Ramos (cell line): ENCODE measurements around the gene PARG.
"Not testable (repeated sequence)": the region's sequence is repeated elsewhere in the genome, so short reads cannot be mapped to it uniquely, and the experiment has no call there.

Experiments used
- in situ Hi-C: fragments of 300-500 bp; cut with MboI; formaldehyde crosslinking; loops from one replicate; pipeline ENCODE4 v1.14.3; 2022; ENCODE audit warnings: low sequenced_read_pairs; ENCODE audit not compliant: unreplicated experiment

Gene PARG

DNA sequence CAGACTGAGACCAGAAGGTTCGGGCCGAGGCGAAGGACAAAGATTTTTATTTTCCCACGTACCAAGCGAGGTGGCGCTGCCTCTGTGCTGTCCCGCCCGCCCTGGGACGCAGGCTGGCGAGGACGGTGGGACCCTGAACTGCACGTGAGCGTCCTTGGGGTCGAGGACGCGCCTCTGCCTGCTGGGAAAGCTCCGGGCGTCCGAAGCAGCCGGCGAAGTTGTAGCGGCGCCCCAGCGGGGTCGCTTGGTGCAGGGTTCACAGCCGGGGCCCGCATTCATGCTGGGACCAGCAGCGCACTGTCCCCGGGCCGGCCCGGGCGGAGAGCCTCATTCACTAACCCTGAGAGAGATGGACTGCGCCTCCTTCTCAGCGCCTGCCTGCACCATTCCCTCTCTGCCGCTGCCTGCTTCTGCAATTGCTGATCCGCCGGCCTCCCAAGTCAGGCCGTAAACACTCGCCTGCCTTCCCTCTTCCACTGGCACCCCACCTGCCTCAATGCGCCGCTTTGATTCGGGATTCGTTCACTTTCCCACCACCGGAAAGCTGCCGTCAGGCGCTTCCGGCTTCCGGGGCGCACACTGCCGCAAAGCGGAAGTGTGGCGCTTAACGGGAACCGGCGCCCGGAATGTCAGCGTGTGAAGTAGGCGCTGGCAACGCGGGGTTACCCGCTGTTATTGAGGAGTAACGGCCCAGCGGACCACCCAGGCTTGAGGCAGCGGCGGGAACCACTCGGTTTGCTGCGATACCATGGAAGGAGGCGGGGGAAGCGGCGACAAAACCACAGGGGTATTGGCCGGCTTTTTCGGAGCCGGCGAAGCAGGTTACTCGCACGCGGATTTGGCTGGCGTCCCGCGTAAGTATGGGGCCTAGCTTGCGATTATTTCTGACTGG, at the start of gene PARG, which contains the start of gene TIMM23B:
Gene PARG, minus strand, starts transcription at position 581 of the 892 bp plus-strand sequence. Its CDS starts 302 bp downstream, at position 279.
Gene TIMM23B, plus strand, starts transcription at position 607 of the 892 bp plus-strand sequence. Its CDS starts 142 bp downstream, at position 749.
- in situ Hi-C loops: not testable (repeated sequence)

- in situ Hi-C loops: not testable (repeated sequence)
Observed at GRCh38 chr10:49988376-49988775, 46.5 kb upstream of the PARG start, which contains the start of gene AGAP6. AGAP6 (plus strand) TSS chr10:49988406; CDS start chr10:49988716, 310 bp downstream.

DNA sequence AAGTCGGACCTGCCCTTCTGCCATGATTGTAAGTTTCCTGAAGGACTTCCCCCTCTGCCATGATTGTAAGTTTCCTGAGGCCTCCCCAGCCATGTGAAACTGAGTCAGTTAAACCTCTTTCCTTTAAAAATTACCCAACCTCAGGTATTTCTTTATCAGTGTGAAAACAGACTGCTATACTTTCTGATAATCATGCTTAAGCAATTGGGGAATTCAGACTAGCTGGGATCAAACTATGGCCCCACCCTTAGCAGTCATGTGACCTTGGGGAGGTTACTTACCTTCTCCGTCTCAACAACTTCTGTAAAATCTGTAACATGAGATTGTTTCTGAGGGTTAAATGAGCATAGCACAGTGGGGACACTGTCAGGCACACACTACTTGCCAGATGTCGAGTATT, 45.4 kb upstream of the PARG start:
- in situ Hi-C loops: not testable (repeated sequence)

DNA sequence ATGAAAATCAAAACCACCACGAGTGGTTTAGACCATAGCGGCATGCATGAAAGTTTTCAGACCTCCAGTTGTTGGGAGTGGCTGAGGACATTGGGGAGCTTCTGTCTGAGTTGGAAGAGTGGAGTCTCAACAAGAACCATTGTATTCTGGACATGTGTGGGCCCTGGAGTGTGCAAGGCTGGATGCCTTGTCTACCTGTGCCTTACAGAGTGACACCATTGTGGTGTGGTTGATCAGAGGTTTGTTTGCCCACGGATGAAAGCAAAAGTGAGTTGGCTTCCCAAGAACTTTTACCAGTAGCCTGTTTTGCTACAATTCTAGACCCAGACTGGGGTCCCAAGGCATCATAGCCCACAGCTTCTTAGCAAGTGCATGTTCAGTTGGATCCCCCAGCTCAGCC, 35.9 kb upstream of the PARG start:
- in situ Hi-C loops: not testable (repeated sequence)

GRCh38 chr10:49972094-49972493, 30.3 kb upstream of the PARG start:
- in situ Hi-C loops: not testable (repeated sequence)

DNA sequence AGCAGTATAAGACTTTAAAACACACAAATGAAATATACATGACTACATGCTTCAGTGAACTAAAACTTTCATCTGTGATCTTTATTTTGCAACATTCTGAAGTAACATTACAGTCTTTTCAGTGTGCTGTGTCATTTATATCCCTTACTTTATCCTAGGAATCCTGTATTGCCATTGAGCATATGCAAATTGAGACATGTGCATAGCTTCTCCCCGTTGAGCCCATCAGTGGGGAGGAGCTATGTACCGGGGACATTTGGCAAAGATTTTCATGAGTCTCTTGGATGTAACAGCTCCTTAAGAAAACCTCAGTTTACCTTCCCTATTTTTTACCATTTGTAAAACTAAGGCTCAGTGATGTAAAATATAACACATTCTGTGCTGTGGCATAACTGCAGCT, 29.6 kb upstream of the PARG start:
- in situ Hi-C loops: not testable (repeated sequence)

GRCh38 chr10:49970331-49970857, 28.6 kb upstream of the PARG start:
- in situ Hi-C loops: not testable (repeated sequence)

DNA sequence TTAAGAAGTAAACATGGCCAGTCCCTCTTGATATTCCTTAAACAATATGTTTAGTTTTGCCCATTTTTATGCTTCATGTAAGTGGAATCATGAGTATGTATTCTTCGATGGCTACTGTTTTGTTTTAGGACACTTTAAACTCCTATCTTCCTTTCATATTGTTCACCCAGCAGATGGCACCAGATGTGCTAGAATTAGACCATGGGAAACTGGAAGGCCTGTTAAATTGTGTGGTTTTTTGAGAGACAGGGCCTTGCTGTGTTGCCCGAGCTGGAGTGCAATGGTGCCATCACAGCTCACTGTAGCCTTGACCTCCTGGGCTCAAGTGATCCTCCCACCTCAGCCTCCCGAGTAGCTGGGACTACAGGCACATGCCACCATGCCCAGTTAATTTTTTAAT, 11.3 kb upstream of the PARG start:
- in situ Hi-C loops: not testable (repeated sequence)

GRCh38 chr10:49952006-49952405, 10.2 kb upstream of the PARG start:
- in situ Hi-C loops: not testable (repeated sequence)

DNA sequence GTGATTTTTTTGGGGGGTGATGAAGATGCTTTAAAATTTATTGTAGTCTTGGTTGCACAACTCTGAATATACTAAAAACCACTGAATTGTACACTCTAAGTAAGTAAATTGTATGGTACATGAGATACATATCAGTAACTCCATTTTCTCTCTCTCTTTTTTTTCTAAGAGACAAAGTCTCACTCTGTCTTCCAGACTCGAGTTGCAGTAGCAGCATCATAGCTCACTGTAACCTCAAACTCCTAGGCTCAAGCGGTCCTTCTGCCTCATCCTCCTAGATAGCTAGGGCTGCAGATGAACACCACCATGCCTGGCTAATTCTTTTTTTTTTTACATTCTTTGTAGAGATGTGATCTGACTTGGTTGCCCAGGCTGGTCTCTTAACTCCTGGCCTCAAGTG, 6.9 kb upstream of the PARG start:
- in situ Hi-C loops: not testable (repeated sequence)

GRCh38 chr10:49948142-49948541, 6.3 kb upstream of the PARG start:
- in situ Hi-C loops: not testable (repeated sequence)

- in situ Hi-C loops: not testable (repeated sequence)
Observed at GRCh38 chr10:49943607-49944006, 1.8 kb upstream of the PARG start.

GRCh38 chr10:49942339-49942705, 495 bp upstream of the PARG start:
- in situ Hi-C loops: not testable (repeated sequence)

DNA sequence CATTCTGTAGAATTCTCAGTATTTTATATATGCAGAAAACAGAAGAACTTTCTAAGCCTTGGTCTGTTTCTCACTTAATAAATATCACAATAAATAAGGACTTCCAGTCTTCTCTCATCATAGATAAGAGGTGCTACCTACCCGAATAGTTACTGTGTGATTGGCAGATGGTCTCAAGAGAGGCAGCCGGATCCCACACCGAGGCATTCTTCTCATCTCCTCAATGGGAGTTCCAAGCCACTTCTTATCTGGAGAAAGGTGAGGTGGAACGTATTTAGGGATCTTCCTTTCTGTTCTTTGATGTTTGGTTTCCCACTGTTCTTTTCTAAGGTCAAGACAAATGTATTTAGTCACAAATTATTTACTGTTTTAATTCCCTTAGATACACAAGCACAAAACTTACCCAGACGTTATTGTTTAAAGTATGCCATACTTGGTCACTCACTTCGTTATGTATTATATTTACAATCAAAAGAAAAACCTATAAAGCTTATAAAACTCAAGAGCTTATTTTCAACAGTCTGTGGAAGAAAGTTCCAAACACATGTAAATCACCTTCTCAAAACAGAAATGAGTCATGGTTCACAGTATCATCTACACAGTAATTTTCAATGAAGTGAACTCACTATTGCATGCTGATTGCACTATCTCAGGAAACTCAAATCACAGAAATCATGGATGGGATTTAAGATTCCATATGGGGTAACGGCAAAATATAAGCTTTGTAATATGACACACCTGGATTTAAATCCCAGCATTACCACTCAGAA, 9.7 kb downstream of the PARG start:
- in situ Hi-C loops: not testable (repeated sequence)

DNA sequence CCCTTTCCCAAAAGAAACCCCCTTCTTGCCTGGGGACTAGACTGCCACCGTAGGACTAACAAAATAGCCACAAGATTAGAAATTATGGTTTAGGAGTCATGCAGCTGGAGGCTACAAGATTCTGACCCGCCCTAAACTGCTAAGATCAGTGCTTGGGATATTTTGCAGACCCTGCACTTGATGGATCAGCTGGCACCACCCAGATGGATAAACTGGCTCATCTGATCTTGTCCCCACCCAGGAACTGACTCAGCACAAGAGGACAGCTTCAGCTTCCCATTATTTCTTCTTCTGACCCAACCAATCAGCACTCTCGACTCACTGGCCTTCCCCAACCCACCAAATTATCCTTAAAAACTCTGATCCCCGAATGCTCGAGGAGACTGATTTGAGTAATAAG, 10.6 kb downstream of the PARG start:
- in situ Hi-C loops: not testable (repeated sequence)

DNA sequence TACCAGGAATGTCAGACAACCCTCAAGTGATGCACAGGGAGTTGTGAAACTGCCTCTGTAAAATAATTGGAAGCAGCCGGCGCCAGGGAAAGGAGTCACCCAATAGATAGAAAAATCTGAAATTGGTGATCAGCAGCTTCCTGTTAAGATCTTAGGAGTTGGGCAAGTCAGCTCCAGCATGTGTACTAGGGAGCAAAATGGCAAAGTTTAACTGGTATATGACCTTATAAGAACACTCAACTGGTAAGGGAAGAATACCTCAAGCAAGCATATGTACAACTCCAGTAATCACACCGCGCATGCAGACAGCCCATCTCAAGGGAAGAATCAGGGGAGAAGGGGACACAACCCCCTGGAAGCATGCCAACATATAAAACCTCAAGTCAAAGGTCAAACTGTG, 18.3 kb downstream of the PARG start:
- in situ Hi-C loops: not testable (repeated sequence)

GRCh38 chr10:49922041-49922440, 19.8 kb downstream of the PARG start:
- in situ Hi-C loops: not testable (repeated sequence)

- in situ Hi-C loops: not testable (repeated sequence)
Observed at GRCh38 chr10:49917927-49918326, 23.9 kb downstream of the PARG start.

DNA sequence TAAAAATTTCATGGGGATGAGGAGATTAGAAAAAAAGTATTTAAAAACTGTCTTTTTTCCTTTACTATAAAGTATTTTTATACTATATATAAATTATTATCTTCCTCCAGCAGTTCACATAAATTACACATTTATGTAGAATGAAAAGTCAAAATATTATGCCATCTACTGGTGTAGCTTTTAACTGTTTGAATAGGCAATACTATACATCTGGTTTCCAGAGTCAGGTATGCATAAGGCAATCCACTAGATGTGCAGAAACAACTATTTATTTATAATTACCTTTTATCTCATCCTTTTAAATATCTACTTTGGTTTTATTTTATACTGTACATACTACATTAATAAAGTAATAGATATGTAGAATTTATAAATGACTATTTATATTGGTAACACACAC, 25.4 kb downstream of the PARG start:
- in situ Hi-C loops: not testable (repeated sequence)

- in situ Hi-C loops: not testable (repeated sequence)
Observed at GRCh38 chr10:49910295-49910694, 31.5 kb downstream of the PARG start.
